ENCODE data around the gene TERT. TPM values are rescaled to one million over a fixed set of nuclear protein-coding genes. Genes with fewer than 3 reads are reported as not detected.
A peak's percentile ranks its signal among the peaks of the same experiment; 100 is the strongest.

Gene TERT
- total and polyA plus RNA-seq, 2 of the 8 experiments (the other 6 are each of a cell fraction or from before 2014, with no cell fraction given) = 13.1 to 23.1 TPM

DNA sequence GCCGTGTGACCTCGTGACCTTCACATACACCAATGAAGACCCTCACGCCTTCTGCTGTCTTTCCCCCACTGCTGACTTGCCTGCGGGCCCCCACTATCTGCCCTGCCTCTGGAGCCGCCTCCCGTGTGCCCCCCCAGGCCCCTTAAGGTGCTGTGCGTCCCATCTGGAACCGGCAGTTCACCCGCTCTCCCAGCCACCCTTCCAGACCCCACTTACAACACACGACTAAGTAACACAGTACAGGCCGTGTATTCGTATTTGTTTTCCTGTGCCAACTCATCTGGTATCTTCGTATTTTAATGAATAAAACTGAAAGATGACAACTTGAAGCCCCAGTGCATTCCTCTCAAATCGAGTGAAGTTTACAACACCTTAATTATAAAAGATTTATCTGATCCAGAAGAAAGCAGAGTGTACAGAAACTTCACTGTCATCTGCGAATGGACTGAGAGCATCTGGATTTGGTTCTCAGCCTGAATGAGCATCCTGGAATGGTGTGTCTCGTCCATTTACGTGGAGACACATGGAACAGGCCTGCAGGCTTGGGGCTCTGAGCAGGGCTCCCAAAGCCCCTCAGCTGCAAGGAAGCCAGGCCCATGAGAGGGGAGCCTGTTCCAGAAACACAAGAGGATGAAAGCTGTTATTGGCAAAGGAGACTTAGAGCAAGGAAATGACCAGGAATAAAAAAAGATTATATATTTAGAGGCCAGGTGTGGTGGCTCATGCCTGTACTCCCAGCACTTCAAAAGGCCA, 21.9 kb upstream of the TERT start:
- H3K4ac ChIP-seq (replicated peaks; ENCODE audit: insufficient read length, low read depth, low read length) = no peak overlapping the region
- no peaks in the 10 kb centered on the region; the same call in 1 of the 2 replicates for H3K23me2 ChIP-seq (ENCODE audit: low read depth, low read length)
- POLR2A ChIA-PET (ENCODE audit: partially characterized antibody) = interaction anchor here (1.1 to 2.6 kb wide), 7 partner anchors 8 to 225 kb away, joined by 3 to 15 read pairs (median 6); partner anchors contain the start of gene TERT
- TF ChIP-seq EGR1 (IDR thresholded peaks at IDR 0.05; ENCODE audit: borderline replicate concordance, low read depth, low read length) (no peak), TAF1 (IDR thresholded peaks at IDR 0.05; ENCODE audit: low read depth, low read length) (no peak), CREB1 (IDR thresholded peaks at IDR 0.05) (no peak)

More for the DNA sequence above, 21.9 kb upstream of the TERT start:
- H3K18ac ChIP-seq (ENCODE audit: extremely low read depth, low read length) = no peak overlapping the region
- H2AK5ac ChIP-seq (ENCODE audit: low read depth, low read length) = no peak overlapping the region
- H3K9me3 ChIP-seq (ENCODE audit: insufficient read depth in 2 of 2, low read depth in 1 of 2, low read length in 1 of 2) = no peaks in the 10 kb centered on the region
- H3K23ac ChIP-seq (ENCODE audit: insufficient read length) = no peak overlapping the region
- no peak overlapping the region for H2BK20ac ChIP-seq (ENCODE audit: low read length)
- no peak overlapping the region for H2AFZ ChIP-seq (ENCODE audit: low read length)
- no peak overlapping the region for H4K5ac ChIP-seq (ENCODE audit: insufficient read length, low read depth, low read length)
- H4K8ac ChIP-seq (ENCODE audit: extremely low read depth, insufficient read depth, low read length) = no peak overlapping the region; the same call in 1 of the 2 replicates
- H3K56ac ChIP-seq (replicated peaks; ENCODE audit: insufficient read length, low read depth, low read length) = no peak overlapping the region
- H3K4me2 ChIP-seq (ENCODE audit: insufficient read depth in 1 of 2, low read depth in 2 of 2, low read length in 2 of 2) = peak overlapping the region; percentile 29 to 56
- H2BK5ac ChIP-seq (ENCODE audit: low read depth, low read length) = peak overlapping the region; percentile 66; the same call in 1 of the 2 replicates
- no peaks in the 10 kb centered on the region for H3K27me3 ChIP-seq (replicated peaks in 1 of 4; ENCODE audit: control insufficient read depth in 3 of 4, extremely low read depth in 1 of 4, insufficient read depth in 3 of 4, low read length in 3 of 4)
- H2BK12ac ChIP-seq (ENCODE audit: low read depth, low read length) = no peak overlapping the region
- H3K14ac ChIP-seq (ENCODE audit: insufficient read length) = no peak overlapping the region
- H3K4me1 ChIP-seq (replicated peaks in 1 of 4; ENCODE audit: control insufficient read depth in 3 of 4, insufficient read depth in 4 of 4, low read length in 3 of 4) = peaks cover 11 to 17% (median 14%) of the 10 kb centered on the region in 4 experiments
- whole genome bisulfite sequencing, 2 experiments (ENCODE audit: extremely low coverage in 1 of 2, insufficient coverage in 1 of 2, insufficient read length in 1 of 2, insufficient replicate concordance in 2 of 2, low coverage in 1 of 2, low lambda C conversion rate in 2 of 2, missing lambda C conversion rate in 1 of 2) = 77% methylated on average over 17 of the region's 17 CpGs; no CpG with 5 or more reads in 1 of the 2 experiments
- no peak overlapping the region for H3K9ac ChIP-seq (replicated peaks in 1 of 4; ENCODE audit: extremely low read depth in 1 of 4, low read depth in 3 of 4, low read length in 3 of 4)
- no peak overlapping the region; the same call in 1 of the 2 replicates for H3K27ac ChIP-seq (ENCODE audit: low read depth, low read length)
- H4K20me1 ChIP-seq (replicated peaks in 1 of 2; ENCODE audit: control insufficient read depth in 1 of 2, insufficient read depth in 2 of 2, low read length in 2 of 2) = peaks cover 0 to 2% of the 10 kb centered on the region in 2 experiments
- no peak overlapping the region for H3K4me3 ChIP-seq (ENCODE audit: extremely low read depth in 1 of 4, insufficient read depth in 2 of 4, low read depth in 3 of 4, low read length in 4 of 4)
- no peaks in the 10 kb centered on the region for H3K79me1 ChIP-seq (ENCODE audit: low read depth, low read length)
- H3K79me2 ChIP-seq (ENCODE audit: control insufficient read depth in 1 of 2, insufficient read depth in 2 of 2, low read length in 2 of 2) = no peaks in the 10 kb centered on the region
- no peak for FAIRE-seq
- H4K91ac ChIP-seq (replicated peaks; ENCODE audit: insufficient read length, low read length) = no peak overlapping the region
- no peak overlapping the region for H2BK15ac ChIP-seq (ENCODE audit: low read length)
- DNase-seq (ENCODE audit: low read depth in 1 of 2, low spot score in 2 of 2) = no peak
- no peak overlapping the region for H2BK120ac ChIP-seq (replicated peaks; ENCODE audit: low read depth, low read length)
- peaks cover 5 to 37% (median 25%) of the 10 kb centered on the region in 4 experiments for H3K36me3 ChIP-seq (ENCODE audit: control insufficient read depth in 2 of 4, insufficient read depth in 4 of 4, low read length in 3 of 4)
- CTCF ChIA-PET (ENCODE audit: partially characterized antibody) = interaction anchor here (0.8 to 3.4 kb wide), 3 partner anchors 12 to 149 kb away, joined by 3 to 12 read pairs (median 8); no protein-coding TSS in a partner anchor
